GM10266 (cell line): ENCODE results near the gene SNN.

Experiments
- DNase-seq: peaks from one replicate; pipeline ENCODE4 v3.0.0; 2012; ENCODE audit errors: extremely low spot score
- TF ChIP-seq, protein P1 (sequence below): IDR thresholded peaks from 2 replicates; pipeline ENCODE4 v1.5.1; 2012; ENCODE audit warnings: mild to moderate bottlenecking, low read depth; ENCODE audit not compliant: control insufficient read depth, insufficient read depth; ENCODE audit errors: missing control alignments

Gene SNN

DNA sequence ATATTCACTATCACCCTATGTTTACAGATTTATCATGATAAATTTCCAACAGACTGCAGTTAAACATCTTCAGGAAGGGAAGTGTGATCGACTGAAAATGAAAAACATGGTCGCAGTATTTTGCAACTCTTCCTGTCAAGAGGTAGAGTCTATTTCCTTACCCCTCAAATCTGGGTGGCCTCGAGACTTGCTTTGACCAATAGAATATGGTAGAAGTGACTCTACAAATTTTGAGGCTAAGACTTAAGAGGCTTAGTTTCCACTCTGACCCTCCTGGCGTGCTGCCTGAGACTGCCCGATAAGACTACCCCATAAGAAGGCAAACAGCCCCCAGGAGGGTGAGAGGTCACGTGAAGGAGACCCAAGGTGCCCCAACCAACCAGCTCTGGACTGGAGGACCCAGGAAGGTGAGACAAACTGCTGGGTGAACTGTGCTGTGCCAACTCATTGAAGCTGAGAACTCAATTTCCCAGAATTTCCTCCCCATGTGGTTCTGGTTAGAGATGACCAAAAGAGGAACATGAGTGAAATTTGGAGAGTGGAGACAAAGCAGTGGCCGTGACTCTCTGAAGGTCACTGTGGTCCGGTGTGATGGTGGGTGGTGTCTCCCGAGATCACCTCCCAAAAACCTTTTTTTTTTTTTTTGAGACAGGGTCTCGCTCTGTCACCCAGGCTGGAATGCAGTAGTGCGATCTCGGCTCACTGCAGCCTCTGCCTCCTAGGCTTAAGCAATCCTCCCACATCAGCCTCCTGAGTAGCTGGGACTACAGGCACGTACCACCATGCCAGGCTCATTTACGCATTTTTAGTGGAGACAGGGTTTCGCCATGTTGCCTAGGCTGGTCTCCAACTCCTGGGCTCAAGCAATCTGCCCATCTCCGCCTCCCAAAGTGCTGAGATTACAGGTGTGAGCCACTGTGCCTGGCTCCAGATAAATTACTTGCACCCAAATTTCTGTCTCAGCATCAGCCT lies 43.3 kb upstream of the SNN start:
- TF ChIP-seq, protein P1, sequence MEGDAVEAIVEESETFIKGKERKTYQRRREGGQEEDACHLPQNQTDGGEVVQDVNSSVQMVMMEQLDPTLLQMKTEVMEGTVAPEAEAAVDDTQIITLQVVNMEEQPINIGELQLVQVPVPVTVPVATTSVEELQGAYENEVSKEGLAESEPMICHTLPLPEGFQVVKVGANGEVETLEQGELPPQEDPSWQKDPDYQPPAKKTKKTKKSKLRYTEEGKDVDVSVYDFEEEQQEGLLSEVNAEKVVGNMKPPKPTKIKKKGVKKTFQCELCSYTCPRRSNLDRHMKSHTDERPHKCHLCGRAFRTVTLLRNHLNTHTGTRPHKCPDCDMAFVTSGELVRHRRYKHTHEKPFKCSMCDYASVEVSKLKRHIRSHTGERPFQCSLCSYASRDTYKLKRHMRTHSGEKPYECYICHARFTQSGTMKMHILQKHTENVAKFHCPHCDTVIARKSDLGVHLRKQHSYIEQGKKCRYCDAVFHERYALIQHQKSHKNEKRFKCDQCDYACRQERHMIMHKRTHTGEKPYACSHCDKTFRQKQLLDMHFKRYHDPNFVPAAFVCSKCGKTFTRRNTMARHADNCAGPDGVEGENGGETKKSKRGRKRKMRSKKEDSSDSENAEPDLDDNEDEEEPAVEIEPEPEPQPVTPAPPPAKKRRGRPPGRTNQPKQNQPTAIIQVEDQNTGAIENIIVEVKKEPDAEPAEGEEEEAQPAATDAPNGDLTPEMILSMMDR = no peak
- DNase-seq = no peak

DNA sequence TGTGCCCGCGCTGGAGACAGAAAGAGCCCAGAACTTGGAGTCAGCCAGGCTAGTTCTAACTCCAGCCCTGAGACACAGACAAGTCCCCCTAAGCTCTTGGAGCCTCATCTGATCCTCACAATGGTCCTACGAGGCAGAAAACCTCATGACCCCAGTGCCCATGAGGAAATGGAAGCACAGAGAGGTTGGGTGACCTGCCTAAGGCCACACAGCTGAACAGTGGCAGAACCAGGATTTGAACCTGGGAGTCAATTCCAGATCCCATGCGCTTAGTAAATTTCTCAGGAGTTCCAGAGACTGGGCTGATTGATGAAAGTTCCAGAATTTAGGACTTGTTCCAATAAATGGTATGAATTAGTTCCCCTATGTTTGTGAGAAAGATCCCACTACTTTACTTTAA lies 42.5 kb upstream of the SNN start:
- no peak for DNase-seq
- TF ChIP-seq, protein P1 = no peak

DNA sequence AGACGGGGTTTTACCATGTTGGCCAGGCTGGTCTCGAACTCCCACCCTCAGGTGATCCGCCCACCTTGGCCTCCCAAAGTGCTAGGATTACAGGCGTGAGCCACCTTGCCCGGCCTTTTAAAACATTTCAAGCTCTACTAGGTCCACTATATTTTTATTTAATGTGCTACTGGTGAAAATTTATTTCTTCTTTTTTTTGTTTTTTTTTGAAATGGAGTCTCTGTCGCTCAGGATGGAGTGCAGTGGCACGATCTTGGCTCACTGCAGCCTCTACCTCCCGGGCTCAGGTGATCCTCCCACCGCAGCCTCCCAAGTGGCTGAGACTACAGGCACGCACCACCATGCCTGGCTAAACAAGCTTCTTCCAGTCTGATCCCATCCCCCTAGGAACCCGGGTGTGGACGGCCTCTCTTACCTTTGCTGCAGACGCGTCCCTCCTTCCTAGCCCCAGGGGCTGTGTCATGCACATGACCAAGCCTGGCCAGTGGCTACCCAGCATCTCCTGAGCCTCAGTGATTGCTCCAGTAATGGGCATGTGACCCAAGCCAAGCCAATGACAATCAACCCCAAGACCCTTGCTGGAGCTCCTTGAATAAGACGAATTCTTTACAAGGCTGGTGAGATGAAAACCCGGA lies 41.5 kb upstream of the SNN start:
- DNase-seq = no peak
- TF ChIP-seq, protein P1 = no peak

DNA sequence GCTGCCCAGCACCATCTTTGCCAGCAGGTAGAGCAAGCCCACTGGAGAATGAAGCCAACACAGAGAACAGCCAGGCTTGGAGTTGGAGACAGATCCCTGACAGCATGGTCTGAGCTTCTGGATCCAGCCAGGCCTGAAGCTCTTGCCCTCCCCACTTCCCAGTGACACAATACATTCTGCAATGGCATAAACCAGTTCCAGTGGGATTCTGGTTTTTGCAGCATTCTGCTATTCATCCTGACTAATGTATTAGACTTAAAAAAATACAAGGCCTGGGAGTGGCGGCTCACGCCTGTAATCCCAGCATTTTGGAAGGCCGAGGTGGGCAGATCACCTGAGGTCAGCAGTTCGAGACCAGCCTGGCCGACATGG lies 41.0 kb upstream of the SNN start:
- no peak for DNase-seq
- TF ChIP-seq, protein P1 = no peak

DNA sequence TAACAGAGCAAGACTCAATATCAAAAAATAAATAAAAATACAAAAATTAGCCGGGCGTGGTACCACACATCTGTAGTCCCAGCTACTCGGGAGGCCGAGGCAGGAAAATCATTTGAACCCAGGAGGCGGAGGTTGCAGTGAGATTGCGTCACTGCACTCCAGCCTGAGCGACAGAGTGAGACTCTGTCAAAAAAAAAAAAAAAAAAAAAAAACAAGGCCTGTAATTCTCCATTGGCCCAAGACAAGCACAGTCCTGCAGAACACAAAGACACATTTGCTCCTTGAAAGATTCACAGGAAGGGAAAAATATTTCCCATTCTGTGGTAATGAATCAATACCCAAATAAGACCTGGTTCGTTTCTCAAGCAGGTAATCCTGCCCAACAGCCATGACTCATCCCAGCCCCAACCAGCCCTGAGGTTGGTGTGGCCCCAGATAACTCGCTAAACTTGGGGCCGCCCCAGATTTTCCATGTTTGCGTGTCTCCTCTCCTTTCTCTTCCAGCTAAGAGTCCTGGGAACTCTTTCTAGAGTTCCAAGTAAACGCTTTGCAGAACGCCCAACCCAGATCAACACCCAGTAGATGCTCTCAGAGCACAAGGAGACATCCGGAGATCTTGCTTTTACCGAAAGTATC lies 40.3 kb upstream of the SNN start:
- TF ChIP-seq, protein P1 = no peak
- DNase-seq = no peak

DNA sequence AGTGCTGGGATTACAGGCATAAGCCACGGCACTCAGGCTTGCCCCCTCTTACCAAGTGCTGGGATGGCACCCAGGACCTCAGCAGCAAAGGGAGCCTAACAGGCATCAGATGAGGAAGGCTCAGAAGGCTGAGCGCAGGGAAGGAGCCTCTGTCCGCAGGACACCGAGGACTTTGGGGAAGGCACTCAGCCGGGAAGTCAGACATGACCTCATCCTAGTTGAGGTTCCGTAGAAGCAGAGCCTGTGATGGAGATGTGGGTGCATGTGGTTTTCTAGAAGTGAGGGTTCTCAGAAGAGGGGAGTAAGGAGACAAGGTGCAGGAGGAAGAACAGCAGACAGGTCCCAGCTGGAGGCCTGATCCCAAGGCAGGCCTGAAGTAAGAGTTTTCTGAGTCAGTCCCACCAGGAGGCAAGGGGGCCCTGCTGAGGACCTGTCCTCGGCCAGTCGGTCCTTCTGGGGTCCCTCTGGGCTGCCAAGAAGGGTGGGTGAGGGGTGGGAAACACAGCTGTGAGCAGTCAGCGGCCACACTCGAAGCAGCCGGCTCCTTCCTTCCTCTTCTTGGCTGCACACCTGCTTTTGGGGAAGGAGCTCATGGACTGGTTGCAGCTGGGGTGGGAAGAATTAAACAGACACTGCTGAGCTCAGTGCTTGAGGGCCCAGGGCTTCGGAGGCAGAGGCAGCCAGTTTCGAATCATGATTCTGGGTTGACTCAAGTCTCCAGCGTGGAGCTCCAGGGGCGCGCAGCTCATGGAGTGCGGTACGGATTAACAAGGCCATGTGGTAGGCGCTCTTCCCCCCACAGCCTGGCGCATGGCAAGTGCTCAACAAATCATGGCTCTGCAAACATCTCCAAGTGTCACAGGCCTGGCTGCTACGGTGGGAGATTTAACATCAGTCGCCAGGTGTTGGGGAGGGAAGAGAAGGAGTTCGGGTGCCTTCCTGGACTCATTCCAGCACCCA lies 38.9 kb upstream of the SNN start:
- TF ChIP-seq, protein P1 = no peak
- no peak for DNase-seq
